AG09309 (cell line): Measurements from ENCODE around the gene NCAPH2.

Source experiments
- DNase-seq: peaks from one replicate; pipeline ENCODE4 v3.0.0-alpha.2; 2010; ENCODE audit warnings: low read depth
- H3K4me3 ChIP-seq: 2 replicates; pipeline ENCODE4 v1.5.1; 2011; ENCODE audit warnings: mild to moderate bottlenecking, low read depth, low read length, moderate library complexity; ENCODE audit not compliant: control insufficient read depth
- TF ChIP-seq, protein P1 (sequence below): IDR thresholded peaks from 2 replicates; pipeline ENCODE4 v1.5.1; 2011; ENCODE audit warnings: mild to moderate bottlenecking, low read depth, low read length, inconsistent platforms; ENCODE audit not compliant: insufficient read depth, control insufficient read depth; ENCODE audit errors: missing control alignments

NCAPH2 gene

GRCh38 chr22:50489363-50490243, 18.4 kb upstream of the NCAPH2 start:
- no peak for DNase-seq
- no peak overlapping the region for H3K4me3 ChIP-seq
- TF ChIP-seq, protein P1, sequence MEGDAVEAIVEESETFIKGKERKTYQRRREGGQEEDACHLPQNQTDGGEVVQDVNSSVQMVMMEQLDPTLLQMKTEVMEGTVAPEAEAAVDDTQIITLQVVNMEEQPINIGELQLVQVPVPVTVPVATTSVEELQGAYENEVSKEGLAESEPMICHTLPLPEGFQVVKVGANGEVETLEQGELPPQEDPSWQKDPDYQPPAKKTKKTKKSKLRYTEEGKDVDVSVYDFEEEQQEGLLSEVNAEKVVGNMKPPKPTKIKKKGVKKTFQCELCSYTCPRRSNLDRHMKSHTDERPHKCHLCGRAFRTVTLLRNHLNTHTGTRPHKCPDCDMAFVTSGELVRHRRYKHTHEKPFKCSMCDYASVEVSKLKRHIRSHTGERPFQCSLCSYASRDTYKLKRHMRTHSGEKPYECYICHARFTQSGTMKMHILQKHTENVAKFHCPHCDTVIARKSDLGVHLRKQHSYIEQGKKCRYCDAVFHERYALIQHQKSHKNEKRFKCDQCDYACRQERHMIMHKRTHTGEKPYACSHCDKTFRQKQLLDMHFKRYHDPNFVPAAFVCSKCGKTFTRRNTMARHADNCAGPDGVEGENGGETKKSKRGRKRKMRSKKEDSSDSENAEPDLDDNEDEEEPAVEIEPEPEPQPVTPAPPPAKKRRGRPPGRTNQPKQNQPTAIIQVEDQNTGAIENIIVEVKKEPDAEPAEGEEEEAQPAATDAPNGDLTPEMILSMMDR = no peak

DNA sequence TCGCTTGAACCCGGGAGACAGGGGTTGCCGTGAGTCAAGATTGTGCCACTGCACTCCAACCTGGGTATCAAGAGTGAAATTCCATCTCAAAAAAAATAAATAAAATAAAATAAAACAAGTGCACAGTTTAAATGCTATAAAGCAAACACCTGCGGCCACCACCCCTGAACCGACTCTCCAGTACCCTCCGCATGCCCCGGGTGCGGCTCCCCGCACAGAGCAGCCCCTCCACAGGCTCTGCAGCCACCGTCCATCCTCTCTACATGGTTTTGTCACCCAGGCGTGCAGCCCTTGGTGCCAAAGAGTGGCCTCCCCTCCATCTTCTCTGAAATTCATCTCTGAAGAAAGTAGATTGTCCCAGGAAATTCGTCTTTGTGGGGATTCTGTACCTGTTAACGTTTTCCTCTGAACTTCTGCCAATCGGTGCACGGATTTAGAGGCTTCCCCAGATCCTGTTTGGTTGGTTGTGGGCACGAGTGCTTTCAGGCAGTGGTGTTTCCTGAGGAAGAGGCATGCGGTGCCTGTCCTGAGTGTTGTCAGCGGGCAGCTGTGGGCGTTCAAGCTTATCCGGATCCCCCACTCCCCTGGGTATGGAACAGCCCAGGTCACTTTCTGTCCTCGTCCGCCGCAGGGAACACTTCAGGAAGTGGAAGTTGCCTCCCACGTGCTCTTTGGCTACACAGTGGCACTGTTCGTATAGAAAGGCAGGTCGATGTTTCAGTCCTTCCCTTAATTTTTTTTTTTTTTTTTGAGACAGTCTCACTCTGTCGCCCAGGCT, 17.3 kb upstream of the NCAPH2 start:
- DNase-seq = no peak
- TF ChIP-seq, protein P1 = no peak
- H3K4me3 ChIP-seq = no peak overlapping the region

DNA sequence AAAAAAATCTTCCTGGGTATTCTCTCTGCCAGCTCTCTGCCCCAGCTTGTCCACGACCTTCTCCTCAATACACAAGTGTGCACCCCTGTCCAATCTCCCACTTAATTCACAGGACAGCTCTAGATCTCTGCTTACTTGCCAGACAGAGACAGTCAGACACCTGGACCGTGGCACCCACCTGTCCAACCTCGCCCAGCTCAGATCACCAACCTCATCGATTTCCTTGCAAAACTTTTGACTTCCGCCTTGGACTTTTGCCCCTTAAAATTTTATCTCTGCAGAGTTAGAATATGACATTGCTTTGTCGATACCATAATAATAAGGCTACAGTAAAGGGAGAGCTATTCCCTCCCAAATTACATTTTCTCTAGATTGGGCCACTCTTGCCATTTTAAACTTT, 10.9 kb upstream of the NCAPH2 start:
- H3K4me3 ChIP-seq = no peak overlapping the region
- TF ChIP-seq, protein P1 = no peak
- no peak for DNase-seq

- DNase-seq = no peak
- no peak overlapping the region for H3K4me3 ChIP-seq
- TF ChIP-seq, protein P1 = peak; percentile 75
These were observed 9.6 kb upstream of the NCAPH2 start for GRCh38 chr22:50498322-50498890.

- DNase-seq = no peak
- H3K4me3 ChIP-seq = no peak overlapping the region
- TF ChIP-seq, protein P1 = no peak
These were observed 7.6 kb upstream of the NCAPH2 start for GRCh38 chr22:50500452-50500851.

DNA sequence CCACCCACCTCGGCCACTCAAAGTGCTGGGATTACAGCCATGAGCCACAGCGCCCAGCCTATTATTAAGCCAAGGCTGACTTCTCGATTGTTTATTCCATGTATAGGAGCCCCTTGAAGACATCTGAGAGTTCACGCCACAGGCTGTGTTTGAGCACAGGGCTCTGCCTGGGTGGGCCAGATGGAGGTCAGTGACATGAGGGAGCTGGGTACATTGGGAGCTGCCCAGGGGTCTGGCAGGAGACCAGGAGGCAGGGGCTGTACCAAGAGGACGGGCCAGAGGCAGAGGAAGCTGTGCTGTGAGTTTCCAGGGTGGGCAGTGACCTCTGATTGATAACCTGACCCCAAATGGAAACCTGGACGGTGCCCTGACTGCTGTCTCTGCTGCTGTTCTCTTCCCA, 5.9 kb upstream of the NCAPH2 start:
- TF ChIP-seq, protein P1 = no peak
- H3K4me3 ChIP-seq = no peak overlapping the region
- no peak for DNase-seq
